ENCODE data around the gene GPR27. TPM values are rescaled to one million over a fixed set of nuclear protein-coding genes. Genes with fewer than 3 reads are reported as not detected.

The GPR27 gene
- total RNA-seq, 4 donors from 2014 or later, result not detected

- H3K4me3 ChIP-seq, result no peak overlapping the region
- H3K27ac ChIP-seq, result no peak overlapping the region
- no peak for DNase-seq
- H3K9me3 ChIP-seq, result no peaks in the 10 kb centered on the region
- peaks cover 0 to 10% (median 0%) of the 10 kb centered on the region in 4 donors for H3K4me1 ChIP-seq
- TF ChIP-seq, protein P1, sequence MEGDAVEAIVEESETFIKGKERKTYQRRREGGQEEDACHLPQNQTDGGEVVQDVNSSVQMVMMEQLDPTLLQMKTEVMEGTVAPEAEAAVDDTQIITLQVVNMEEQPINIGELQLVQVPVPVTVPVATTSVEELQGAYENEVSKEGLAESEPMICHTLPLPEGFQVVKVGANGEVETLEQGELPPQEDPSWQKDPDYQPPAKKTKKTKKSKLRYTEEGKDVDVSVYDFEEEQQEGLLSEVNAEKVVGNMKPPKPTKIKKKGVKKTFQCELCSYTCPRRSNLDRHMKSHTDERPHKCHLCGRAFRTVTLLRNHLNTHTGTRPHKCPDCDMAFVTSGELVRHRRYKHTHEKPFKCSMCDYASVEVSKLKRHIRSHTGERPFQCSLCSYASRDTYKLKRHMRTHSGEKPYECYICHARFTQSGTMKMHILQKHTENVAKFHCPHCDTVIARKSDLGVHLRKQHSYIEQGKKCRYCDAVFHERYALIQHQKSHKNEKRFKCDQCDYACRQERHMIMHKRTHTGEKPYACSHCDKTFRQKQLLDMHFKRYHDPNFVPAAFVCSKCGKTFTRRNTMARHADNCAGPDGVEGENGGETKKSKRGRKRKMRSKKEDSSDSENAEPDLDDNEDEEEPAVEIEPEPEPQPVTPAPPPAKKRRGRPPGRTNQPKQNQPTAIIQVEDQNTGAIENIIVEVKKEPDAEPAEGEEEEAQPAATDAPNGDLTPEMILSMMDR (IDR thresholded peaks at IDR 0.05), result no peak
- no peak for TF ChIP-seq POLR2A (IDR thresholded peaks at IDR 0.05)
- no peaks in the 10 kb centered on the region for H3K27me3 ChIP-seq
- peaks cover 0 to 31% (median 0%) of the 10 kb centered on the region in 3 donors for H3K36me3 ChIP-seq
Observed at GRCh38 chr3:71709908-71710511, 43.6 kb upstream of the GPR27 start.

GRCh38 chr3:71710906-71711494, 42.7 kb upstream of the GPR27 start:
- no peak overlapping the region for H3K4me3 ChIP-seq
- no peaks in the 10 kb centered on the region for H3K27me3 ChIP-seq
- no peak for TF ChIP-seq POLR2A (IDR thresholded peaks at IDR 0.05)
- TF ChIP-seq, protein P1 (IDR thresholded peaks at IDR 0.05), result peak; percentile 13 to 89 (median 72)
- peaks cover 0 to 21% (median 0%) of the 10 kb centered on the region in 3 donors for H3K36me3 ChIP-seq
- no peak for DNase-seq
- peaks cover 0 to 10% (median 0%) of the 10 kb centered on the region in 4 donors for H3K4me1 ChIP-seq
- H3K27ac ChIP-seq, result no peak overlapping the region
- no peaks in the 10 kb centered on the region for H3K9me3 ChIP-seq

DNA sequence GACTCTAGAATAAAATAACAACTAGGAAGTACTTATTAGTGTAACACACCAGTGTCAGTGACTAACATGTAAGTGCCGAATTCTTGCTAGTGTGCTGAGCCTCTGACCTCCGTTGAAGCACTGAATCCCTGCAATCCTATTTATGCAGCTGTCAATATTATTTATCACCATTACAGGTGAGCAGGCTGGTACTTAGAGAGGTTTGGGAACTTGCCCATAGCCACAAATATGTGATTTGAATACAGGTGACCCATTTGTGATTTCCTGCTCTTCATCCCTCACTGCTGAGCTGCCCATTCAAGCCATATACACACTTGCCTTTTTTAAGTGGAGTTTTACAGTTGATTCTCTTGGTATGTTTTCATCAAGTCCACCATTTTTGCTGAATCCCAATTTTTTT, 40.6 kb upstream of the GPR27 start:
- TF ChIP-seq, protein P1 (IDR thresholded peaks at IDR 0.05), result no peak
- TF ChIP-seq POLR2A (IDR thresholded peaks at IDR 0.05), result no peak
- Histone ChIP-seq H3K4me3 (no peak overlapping the region), H3K36me3 (peaks cover 0 to 14% (median 0%) of the 10 kb centered on the region in 3 donors), H3K9me3 (no peaks in the 10 kb centered on the region), H3K27me3 (no peaks in the 10 kb centered on the region), H3K27ac (no peak overlapping the region), H3K4me1 (peaks cover 0 to 10% (median 0%) of the 10 kb centered on the region in 4 donors)
- DNase-seq, result no peak

DNA sequence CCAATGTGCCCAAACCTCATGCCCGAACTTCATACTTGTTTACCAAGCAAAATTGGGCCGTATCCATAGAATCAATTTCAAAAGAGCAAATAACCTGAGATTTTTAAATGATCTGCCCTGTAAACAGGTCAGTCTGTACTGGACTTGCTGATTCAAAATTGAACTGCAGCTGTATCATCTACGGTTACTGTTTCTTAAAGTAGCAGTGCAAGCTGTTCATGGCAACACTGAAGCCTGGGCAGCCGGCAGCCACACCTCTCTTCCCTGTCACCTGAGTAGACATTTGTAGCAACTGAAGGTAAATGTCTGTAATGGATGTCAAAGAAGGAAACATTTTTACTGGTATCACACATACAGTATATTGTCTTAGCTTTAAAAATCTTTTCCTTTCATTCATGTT, 39.1 kb upstream of the GPR27 start:
- DNase-seq, result no peak
- Histone ChIP-seq H3K27ac (no peak overlapping the region), H3K4me3 (no peak overlapping the region), H3K27me3 (no peaks in the 10 kb centered on the region), H3K4me1 (peaks cover 0 to 10% (median 0%) of the 10 kb centered on the region in 4 donors), H3K36me3 (peaks cover 0 to 5% (median 0%) of the 10 kb centered on the region in 3 donors), H3K9me3 (no peaks in the 10 kb centered on the region)
- TF ChIP-seq, protein P1 (IDR thresholded peaks at IDR 0.05), result no peak
- no peak for TF ChIP-seq POLR2A (IDR thresholded peaks at IDR 0.05)

- TF ChIP-seq, protein P1 (IDR thresholded peaks at IDR 0.05), result no peak
- TF ChIP-seq POLR2A (IDR thresholded peaks at IDR 0.05), result no peak
- DNase-seq, result peak in 2 of 3 donors; percentile 21 to 70
- H3K9me3 ChIP-seq, result no peaks in the 10 kb centered on the region
Observed at GRCh38 chr3:71718072-71718471, 35.6 kb upstream of the GPR27 start.

More at GRCh38 chr3:71718072-71718471, 35.6 kb upstream of the GPR27 start:
- H3K27ac ChIP-seq, result no peak overlapping the region
- no peaks in the 10 kb centered on the region for H3K27me3 ChIP-seq
- H3K4me1 ChIP-seq, result peaks cover 0 to 6% (median 0%) of the 10 kb centered on the region in 4 donors
- H3K4me3 ChIP-seq, result no peak overlapping the region
- H3K36me3 ChIP-seq, result no peaks in the 10 kb centered on the region
